ENCODE data around the gene BBIP1.
"Not testable (repeated sequence)": the region's sequence is repeated elsewhere in the genome, so short reads cannot be mapped to it uniquely, and the experiment has no call there.

Gene BBIP1

GRCh38 chr10:110881247-110881646, 37.7 kb downstream of the BBIP1 start:
- DNase-seq = no peak

- no peak for DNase-seq
These were observed 39.0 kb downstream of the BBIP1 start for GRCh38 chr10:110880012-110880411.

GRCh38 chr10:110876788-110877187, 42.2 kb downstream of the BBIP1 start:
- DNase-seq = no peak

- DNase-seq = no peak
These were observed 43.0 kb downstream of the BBIP1 start for GRCh38 chr10:110876000-110876399.

GRCh38 chr10:110873951-110874350, 45.0 kb downstream of the BBIP1 start:
- no peak for DNase-seq

- DNase-seq = no peak
These were observed 45.7 kb downstream of the BBIP1 start for GRCh38 chr10:110872984-110873923.

GRCh38 chr10:110872145-110872983, 46.6 kb downstream of the BBIP1 start:
- peak; percentile 40 for DNase-seq

- DNase-seq = peak; percentile 96
These were observed 47.5 kb downstream of the BBIP1 start, which contains the start of gene PDCD4 for GRCh38 chr10:110871298-110872084. PDCD4 (plus strand) TSS chr10:110871928; CDS start chr10:110876028, 4,100 bp downstream.

GRCh38 chr10:110870823-110871297, 48.1 kb downstream of the BBIP1 start:
- no peak for DNase-seq

- DNase-seq = no peak
These were observed 50.0 kb downstream of the BBIP1 start for GRCh38 chr10:110868981-110869380.

GRCh38 chr10:110867807-110868465, 51.0 kb downstream of the BBIP1 start:
- no peak for DNase-seq

- not testable (repeated sequence) for DNase-seq
These were observed 51.8 kb downstream of the BBIP1 start for GRCh38 chr10:110867011-110867806.

GRCh38 chr10:110865809-110866482, 53.0 kb downstream of the BBIP1 start:
- no peak for DNase-seq

- no peak for DNase-seq
These were observed 53.7 kb downstream of the BBIP1 start for GRCh38 chr10:110865186-110865808.

- DNase-seq = no peak
These were observed 54.3 kb downstream of the BBIP1 start for GRCh38 chr10:110864662-110865140.

GRCh38 chr10:110863956-110864355, 55.0 kb downstream of the BBIP1 start:
- DNase-seq = no peak

GRCh38 chr10:110863361-110863760, 55.6 kb downstream of the BBIP1 start:
- no peak for DNase-seq

- no peak for DNase-seq
These were observed 56.0 kb downstream of the BBIP1 start for GRCh38 chr10:110862961-110863360.

GRCh38 chr10:110861930-110862649, 56.9 kb downstream of the BBIP1 start:
- DNase-seq = no peak
